LoVo (cell line): Measurements from ENCODE around the gene NIPA2.
"Not testable (repeated sequence)": the region's sequence is repeated elsewhere in the genome, so short reads cannot be mapped to it uniquely, and the experiment has no call there.

Experiments
- DNase-seq: peaks from one replicate; pipeline ENCODE4 v3.0.0-alpha.2; 2016; ENCODE audit warnings: low spot score

The NIPA2 gene

GRCh38 chr15:22838292-22839042, at the start of gene NIPA2:
Gene NIPA2, plus strand, starts transcription at chr15:22838666. Its CDS starts 13,066 bp downstream, at chr15:22851732.
- DNase-seq: peak; percentile 100

DNA sequence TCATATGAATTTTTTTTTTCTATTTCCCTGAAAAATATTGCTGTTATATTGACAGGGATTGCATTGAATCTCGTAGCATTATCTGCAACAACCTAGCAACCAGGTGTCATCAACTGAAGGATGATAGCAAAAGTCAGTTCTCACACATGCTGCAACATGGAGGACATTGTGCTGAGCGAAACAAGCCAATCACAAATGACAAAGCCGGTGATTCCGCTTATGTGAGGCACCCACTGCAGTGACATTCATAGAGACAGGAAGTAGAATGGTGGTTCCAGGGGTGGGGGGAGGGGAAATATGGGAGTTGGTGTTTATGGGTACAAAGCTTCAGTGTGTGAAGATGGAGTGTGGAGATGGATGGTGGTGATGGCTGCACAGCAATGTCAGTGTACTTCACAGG, 44.4 kb upstream of the NIPA2 start:
- DNase-seq: no peak

DNA sequence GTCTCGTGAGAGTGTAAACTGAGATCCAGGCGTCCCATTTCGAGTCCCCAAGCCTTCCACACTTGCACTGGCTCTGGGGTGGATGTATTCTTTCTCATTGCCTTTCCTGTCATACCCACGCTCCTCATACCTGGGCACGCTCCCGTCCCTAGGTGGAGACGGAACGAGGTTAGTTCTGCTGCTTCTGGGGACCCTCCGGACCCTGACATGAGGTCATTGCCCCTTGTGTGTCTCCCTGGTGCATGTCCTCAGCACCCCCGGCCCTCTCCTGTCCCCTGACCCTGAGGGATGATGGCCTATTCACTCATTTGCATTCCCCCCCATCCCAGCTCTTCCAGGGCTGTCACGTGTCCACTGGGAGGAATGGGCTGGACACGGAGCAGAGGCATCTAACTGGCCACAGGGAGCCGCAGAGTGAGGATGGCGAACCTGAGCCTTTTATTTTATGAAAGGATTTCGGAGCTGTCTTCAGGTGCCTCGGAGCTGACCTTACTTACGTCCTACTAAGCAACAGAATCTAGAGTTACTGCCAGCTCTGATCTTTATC, 43.8 kb upstream of the NIPA2 start:
- DNase-seq: no peak

- DNase-seq: no peak
Measured at GRCh38 chr15:22795206-22796063, 43.0 kb upstream of the NIPA2 start.

DNA sequence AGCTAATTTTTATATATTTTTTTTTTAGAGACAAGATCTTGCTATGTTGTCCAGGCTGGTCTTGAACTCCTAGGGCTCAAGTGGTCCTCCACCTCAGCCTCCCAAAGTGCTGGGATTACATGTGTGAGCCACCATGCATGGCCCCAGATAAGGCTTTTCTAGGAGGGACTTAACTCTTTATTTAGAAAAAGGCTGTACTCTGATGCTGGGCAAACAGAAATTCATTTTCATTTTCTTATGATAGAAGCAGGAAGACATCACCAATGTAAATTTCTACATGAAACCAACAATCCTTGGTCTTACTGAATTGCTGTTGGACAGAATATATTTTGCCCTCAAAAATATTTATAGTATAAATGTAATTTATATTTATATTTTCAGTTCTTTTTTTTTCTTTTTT, 42.4 kb upstream of the NIPA2 start:
- no peak for DNase-seq

- DNase-seq: no peak
Measured at GRCh38 chr15:22799902-22800301, 38.6 kb upstream of the NIPA2 start.

- not testable (repeated sequence) for DNase-seq
Measured at GRCh38 chr15:22803006-22803405, 35.5 kb upstream of the NIPA2 start.

- no peak for DNase-seq
Measured at GRCh38 chr15:22806156-22806555, 32.3 kb upstream of the NIPA2 start.

- no peak for DNase-seq
Measured at GRCh38 chr15:22806664-22807063, 31.8 kb upstream of the NIPA2 start.

DNA sequence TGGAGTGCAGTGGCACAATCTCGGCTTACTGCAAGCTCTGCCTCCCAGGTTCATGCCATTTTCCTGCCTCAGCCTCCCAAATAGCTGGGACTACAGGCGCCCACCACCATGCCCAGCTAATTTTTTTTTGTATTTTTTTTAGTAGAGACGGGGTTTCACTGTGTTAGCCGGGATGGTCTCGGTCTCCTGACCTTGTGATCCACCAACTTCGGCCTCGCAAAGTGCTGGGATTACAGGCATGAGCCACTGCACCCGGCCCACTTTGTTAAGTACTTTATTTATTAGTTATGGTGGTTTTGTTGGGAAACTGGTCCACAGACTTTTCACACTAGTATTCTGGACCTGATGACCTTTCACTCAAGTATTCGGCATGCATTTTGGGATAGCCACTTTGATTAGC, 30.6 kb upstream of the NIPA2 start:
- DNase-seq: not testable (repeated sequence)

DNA sequence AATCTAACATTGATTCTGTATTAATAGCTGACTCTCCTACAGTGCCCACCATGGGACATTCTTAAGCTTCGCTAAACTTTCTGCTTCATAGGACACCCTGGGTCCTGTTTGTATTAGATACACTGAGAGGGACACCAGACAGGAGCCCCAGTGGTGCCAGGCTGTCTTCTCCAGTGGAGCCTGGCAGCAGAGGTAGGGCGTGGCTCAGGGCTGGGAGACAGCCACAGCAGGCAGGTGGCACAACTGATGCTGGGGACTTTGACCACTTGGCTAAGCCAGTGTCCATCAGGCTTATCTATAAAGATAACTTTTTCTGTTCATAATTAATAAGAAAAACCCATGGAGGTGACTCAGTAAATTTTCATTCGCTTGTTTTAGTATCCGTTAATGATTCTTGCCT, 30.2 kb upstream of the NIPA2 start:
- no peak for DNase-seq

DNA sequence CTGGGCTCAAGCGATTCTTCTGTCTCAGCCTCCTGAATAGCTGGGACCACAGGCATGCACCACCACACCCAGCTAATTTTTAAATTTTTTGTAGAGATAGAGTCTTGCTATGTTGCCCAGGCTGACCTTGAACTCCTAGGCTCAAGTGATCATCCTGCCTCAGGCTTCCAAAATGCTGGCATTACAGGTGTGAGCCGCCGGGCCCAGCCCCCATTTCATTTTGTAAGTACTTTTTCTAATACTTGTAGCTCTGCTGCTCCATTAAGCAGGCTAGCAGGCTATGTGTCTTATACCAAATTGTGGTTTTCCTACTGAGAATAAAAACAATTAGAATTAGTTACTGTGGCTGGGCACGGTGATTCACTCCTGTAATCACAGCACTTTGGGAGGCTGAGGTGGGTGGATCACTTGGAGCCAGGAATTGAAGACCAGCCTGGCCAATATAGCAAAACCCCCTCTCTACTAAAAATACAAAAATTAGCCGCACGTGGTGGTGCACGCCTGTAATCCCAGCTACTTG, 29.6 kb upstream of the NIPA2 start:
- DNase-seq: no peak

- DNase-seq: no peak
Measured at GRCh38 chr15:22810033-22810852, 28.2 kb upstream of the NIPA2 start.

DNA sequence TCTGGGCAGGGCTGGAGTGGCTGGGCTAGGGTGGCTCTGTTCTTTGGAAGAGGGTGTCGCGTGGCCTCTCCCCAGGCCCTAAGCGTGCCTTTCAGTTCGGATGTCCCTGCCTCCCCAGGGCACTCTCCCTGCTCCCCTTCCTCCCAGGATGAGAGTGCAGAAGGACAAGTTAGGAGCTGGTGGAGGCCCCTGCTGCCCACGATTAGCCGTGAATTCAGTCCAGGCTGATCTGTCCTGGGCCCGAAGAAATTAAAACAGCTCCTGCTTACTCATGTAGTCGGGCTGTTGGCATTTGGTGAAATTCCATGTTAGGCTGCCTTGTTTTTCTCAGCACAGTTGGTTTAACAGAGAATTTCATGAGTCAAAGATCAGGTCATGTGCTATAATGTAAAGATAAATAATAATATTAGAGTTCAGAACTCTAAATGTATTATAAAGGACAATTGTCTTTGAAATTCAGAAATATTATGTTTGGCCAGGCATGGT, 27.6 kb upstream of the NIPA2 start:
- no peak for DNase-seq

- peak; percentile 14 for DNase-seq
Measured at GRCh38 chr15:22811640-22812039, 26.8 kb upstream of the NIPA2 start.

- no peak for DNase-seq
Measured at GRCh38 chr15:22813844-22814243, 24.6 kb upstream of the NIPA2 start.

DNA sequence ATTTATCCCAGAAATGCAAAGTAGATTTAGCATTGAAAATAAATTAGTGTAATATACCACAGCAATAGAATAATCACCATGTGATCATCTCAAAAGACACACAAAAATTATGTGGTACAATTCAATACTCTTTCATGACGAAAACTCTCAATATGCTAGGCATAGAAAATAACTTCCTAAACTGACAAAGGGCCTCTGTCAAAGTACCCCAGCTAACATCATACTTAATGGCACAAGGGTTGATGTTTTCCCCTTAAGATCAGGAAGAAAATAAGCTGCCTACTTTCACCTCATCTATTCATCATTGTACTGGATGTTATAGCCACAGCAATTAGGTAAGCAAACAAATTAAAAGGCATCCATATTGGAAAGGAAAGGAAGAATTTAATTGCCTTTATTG, 22.7 kb upstream of the NIPA2 start:
- DNase-seq: no peak

GRCh38 chr15:22819651-22820050, 18.8 kb upstream of the NIPA2 start:
- DNase-seq: no peak

DNA sequence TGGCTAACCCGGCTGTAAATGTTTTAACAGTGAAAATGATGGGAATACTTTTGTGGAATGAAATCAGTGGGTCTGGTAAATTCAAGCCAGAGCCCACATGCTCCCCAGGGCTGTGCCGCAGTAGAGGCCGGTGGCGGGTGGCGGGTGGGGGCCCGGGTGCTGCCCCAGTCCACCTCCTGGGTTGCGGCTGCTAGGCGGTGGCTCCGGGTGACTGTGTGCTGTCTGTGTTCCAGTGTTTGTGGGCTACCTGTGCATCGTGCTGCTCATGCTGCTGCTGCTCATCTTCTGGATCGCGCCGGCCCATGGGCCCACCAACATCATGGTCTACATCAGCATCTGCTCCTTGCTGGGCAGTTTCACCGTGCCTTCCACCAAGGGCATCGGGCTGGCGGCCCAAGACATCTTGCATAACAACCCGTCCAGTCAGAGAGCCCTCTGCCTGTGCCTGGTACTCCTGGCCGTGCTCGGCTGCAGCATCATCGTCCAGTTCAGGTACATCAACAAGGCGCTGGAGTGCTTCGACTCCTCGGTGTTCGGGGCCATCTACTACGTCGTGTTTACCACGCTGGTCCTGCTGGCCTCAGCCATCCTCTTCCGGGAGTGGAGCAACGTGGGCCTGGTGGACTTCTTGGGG, 14.9 kb upstream of the NIPA2 start:
- DNase-seq: no peak

- DNase-seq: no peak
Measured at GRCh38 chr15:22827125-22827524, 11.3 kb upstream of the NIPA2 start.

GRCh38 chr15:22831473-22831872, 7.0 kb upstream of the NIPA2 start:
- DNase-seq: no peak
